HEK293T (cell line): ENCODE results near the gene LHX5.
"Not testable (repeated sequence)": the region's sequence is repeated elsewhere in the genome, so short reads cannot be mapped to it uniquely, and the experiment has no call there.

ENCODE experiments used
- CTCF ChIA-PET: fragments of 350-600 bp; formaldehyde crosslinking; extraction: SDS; loops from one replicate; lab custom pipeline; 2021; ENCODE audit warnings: antibody characterized with exemption, inconsistent platforms; lab: Yijun Ruan, JAX
- POLR2A ChIA-PET: fragments of 350-600 bp; formaldehyde crosslinking; extraction: SDS; loops from one replicate; lab custom pipeline; 2020; ENCODE audit warnings: antibody characterized with exemption, inconsistent platforms; lab: Yijun Ruan, JAX
- DNase-seq: peaks from one replicate; pipeline ENCODE4 v3.0.0; 2012; ENCODE audit warnings: mixed read lengths; ENCODE audit errors: extremely low spot score
- ARNT ChIP-seq: fragments of 450-650 bp; IDR thresholded peaks from 2 replicates; pipeline ENCODE4 v1.6.1; 2017; ENCODE audit warnings: mild to moderate bottlenecking
- BHLHE40 ChIP-seq: fragments of 450-650 bp; IDR thresholded peaks from 2 replicates; pipeline ENCODE4 v1.6.1; 2016; ENCODE audit warnings: mild to moderate bottlenecking, moderate library complexity, borderline replicate concordance
- CTBP1 ChIP-seq: fragments of 450-650 bp; IDR thresholded peaks from 2 replicates; pipeline ENCODE4 v1.6.1; 2016; ENCODE audit warnings: borderline replicate concordance
- ELF4 ChIP-seq: fragments of 450-650 bp; IDR thresholded peaks from 2 replicates; pipeline ENCODE4 v1.6.1; 2017; ENCODE audit warnings: antibody characterized with exemption
- FOXA1 ChIP-seq: fragments of 450-650 bp; IDR thresholded peaks from 2 replicates; pipeline ENCODE4 v1.6.1; 2016; ENCODE audit warnings: mild to moderate bottlenecking
- FOXK2 ChIP-seq: fragments of 450-650 bp; IDR thresholded peaks from 2 replicates; pipeline ENCODE4 v1.6.1; 2016; ENCODE audit warnings: mild to moderate bottlenecking
- FOXM1 ChIP-seq: fragments of 450-650 bp; IDR thresholded peaks from 2 replicates; pipeline ENCODE4 v1.6.1; 2017; ENCODE audit warnings: mild to moderate bottlenecking, borderline replicate concordance
- HDGF ChIP-seq: fragments of 450-650 bp; IDR thresholded peaks from 2 replicates; pipeline ENCODE4 v1.6.1; 2017; ENCODE audit warnings: antibody characterized with exemption, borderline replicate concordance
- L3MBTL2 ChIP-seq: fragments of 450-650 bp; conservative IDR thresholded peaks from 2 replicates; pipeline ENCODE4 v1.6.1; 2016; ENCODE audit warnings: mild to moderate bottlenecking
- LEF1 ChIP-seq: fragments of 450-650 bp; IDR thresholded peaks from 2 replicates; pipeline ENCODE4 v1.6.1; 2017; ENCODE audit warnings: mild to moderate bottlenecking, borderline replicate concordance
- NFRKB ChIP-seq: fragments of 450-650 bp; IDR thresholded peaks from 2 replicates; pipeline ENCODE4 v1.6.1; 2016; ENCODE audit warnings: mild to moderate bottlenecking, moderate library complexity
- PKNOX1 ChIP-seq: fragments of 450-650 bp; IDR thresholded peaks from 2 replicates; pipeline ENCODE4 v1.6.1; 2016
- SP1 ChIP-seq: fragments of 450-650 bp; IDR thresholded peaks from 2 replicates; pipeline ENCODE4 v1.6.1; 2017
- SUZ12 ChIP-seq: fragments of 450-650 bp; IDR thresholded peaks from 2 replicates; pipeline ENCODE4 v1.6.1; 2016; ENCODE audit warnings: mild to moderate bottlenecking
- TARDBP ChIP-seq: fragments of 450-650 bp; IDR thresholded peaks from 2 replicates; pipeline ENCODE4 v1.6.1; 2016
- ZNF384 ChIP-seq: fragments of 450-650 bp; IDR thresholded peaks from 2 replicates; pipeline ENCODE4 v1.6.1; 2016

Gene LHX5

DNA sequence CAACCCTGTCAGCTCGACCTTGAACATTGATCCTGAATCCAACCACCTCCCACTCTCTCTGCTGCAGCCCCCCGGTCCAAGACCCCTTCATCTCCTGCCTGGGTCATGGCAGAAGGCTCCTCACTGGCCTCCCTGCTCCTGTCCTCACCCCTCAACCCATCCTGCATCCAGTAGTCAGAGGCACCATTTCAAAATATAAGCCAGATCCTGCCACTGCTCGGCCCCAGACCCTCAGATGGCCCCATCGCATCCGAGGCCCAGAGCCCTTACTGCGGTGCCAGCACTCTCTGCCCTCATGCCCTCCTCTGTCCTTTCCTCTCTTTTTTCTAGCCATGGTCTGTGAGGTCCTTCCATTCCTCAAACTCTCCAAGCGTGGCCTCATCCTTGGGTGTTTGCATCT, 34.3 kb upstream of the LHX5 start:
- POLR2A ChIA-PET = no interaction called here
- CTCF ChIA-PET = no interaction called here
- TF ChIP-seq FOXK2 (no peak), L3MBTL2 (no peak), FOXM1 (no peak), TARDBP (no peak), LEF1 (no peak), ZNF384 (no peak), SP1 (no peak), CTBP1 (no peak), PKNOX1 (no peak), ARNT (no peak), BHLHE40 (no peak), ELF4 (no peak), FOXA1 (no peak), HDGF (no peak)
- DNase-seq = no peak

DNA sequence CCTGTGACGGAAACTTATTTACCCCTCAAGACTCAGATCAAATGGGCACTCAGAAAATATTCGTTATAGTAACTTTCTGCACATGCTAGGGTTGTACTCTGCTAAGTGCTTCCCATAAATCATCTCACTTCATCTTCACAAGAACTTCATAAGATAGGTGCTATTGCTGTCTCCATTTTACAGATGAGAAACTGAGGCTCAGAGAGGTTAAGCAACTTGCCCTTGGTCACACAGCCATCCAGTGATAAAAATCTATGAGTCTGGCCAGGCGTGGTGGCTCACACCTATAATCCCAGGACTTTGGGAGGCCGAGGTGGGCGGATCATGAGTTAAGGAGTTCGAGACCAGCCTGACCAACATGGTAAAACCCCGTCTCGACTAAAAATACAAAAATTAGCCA, 33.2 kb upstream of the LHX5 start:
- CTCF ChIA-PET = no interaction called here
- POLR2A ChIA-PET = no interaction called here
- DNase-seq = no peak
- TF ChIP-seq TARDBP (no peak), FOXM1 (no peak), HDGF (no peak), PKNOX1 (no peak), SUZ12 (no peak), FOXK2 (no peak), ARNT (no peak), CTBP1 (no peak)

DNA sequence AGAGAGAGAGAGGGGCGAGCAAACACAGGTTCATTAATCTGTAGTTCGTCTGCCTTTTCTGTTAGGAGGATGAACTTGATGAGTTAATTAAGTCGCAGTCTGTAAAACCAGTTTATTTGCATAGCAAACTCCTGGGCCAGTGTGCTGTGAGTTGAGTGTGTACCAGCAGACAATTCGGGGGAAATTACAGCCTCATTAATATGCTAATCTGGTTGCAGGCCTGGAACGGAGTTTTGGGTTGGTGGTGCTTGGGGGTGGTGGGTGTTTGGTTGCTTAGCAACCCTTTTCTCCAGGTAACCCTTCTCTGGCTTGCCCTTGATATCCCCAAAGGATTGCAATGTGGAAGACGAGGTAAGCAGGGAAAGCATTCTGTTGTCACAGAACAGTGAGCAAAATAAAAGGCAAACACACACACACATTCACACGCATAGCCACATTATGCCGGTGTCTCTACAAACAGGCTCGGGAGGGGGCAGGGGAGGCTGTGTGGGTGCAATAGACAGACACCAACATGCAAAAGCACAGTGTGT, 29.2 kb upstream of the LHX5 start:
- DNase-seq = no peak
- ChIA-PET POLR2A (no interaction called here), CTCF (no interaction called here)
- no peak for TF ChIP-seq SUZ12
- no peak for TF ChIP-seq CTBP1
- no peak for TF ChIP-seq FOXA1

GRCh38 chr12:113500306-113500675, 28.6 kb upstream of the LHX5 start:
- DNase-seq = no peak
- CTCF ChIA-PET = no interaction called here
- POLR2A ChIA-PET = no interaction called here
- no peak for TF ChIP-seq FOXK2
- no peak for TF ChIP-seq ARNT
- TF ChIP-seq SUZ12 = no peak
- TF ChIP-seq NFRKB = no peak
- TF ChIP-seq ELF4 = no peak

DNA sequence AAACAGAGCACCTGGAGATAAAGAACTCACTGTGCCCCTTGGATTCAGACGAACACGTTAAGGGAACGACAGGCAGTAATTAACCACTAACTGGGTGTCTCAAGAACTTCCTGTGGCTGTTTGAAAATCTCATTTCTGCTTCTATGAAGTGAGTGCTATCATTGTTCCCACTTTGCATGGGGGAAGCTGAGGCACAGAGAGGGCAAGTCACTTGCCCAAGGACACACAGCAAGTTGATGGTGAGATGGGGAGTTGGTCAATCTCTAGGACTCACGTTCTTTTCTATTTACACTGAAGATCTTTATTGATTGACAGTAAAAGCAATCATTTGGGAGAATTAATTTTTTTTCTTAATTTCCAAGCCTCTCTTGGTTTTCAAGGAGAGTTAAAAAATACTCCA, 26.8 kb upstream of the LHX5 start:
- POLR2A ChIA-PET = no interaction called here

GRCh38 chr12:113497693-113498092, 26.0 kb upstream of the LHX5 start:
- ChIA-PET POLR2A (no interaction called here), CTCF (no interaction called here)
- DNase-seq = no peak
- TF ChIP-seq ELF4 (no peak), PKNOX1 (no peak), ZNF384 (no peak), FOXM1 (no peak), L3MBTL2 (no peak), SP1 (no peak)

More for the DNA sequence above, 26.8 kb upstream of the LHX5 start:
- DNase-seq = no peak
- CTCF ChIA-PET = no interaction called here
- TF ChIP-seq SUZ12 = no peak
- TF ChIP-seq PKNOX1 = no peak
- TF ChIP-seq LEF1 = no peak
- TF ChIP-seq NFRKB = no peak
- TF ChIP-seq ARNT = no peak
- no peak for TF ChIP-seq HDGF
- TF ChIP-seq BHLHE40 = no peak
- TF ChIP-seq TARDBP = no peak
- no peak for TF ChIP-seq SP1
- no peak for TF ChIP-seq L3MBTL2
- TF ChIP-seq FOXK2 = no peak
- no peak for TF ChIP-seq FOXA1
- no peak for TF ChIP-seq ELF4
- no peak for TF ChIP-seq CTBP1
- TF ChIP-seq ZNF384 = no peak

DNA sequence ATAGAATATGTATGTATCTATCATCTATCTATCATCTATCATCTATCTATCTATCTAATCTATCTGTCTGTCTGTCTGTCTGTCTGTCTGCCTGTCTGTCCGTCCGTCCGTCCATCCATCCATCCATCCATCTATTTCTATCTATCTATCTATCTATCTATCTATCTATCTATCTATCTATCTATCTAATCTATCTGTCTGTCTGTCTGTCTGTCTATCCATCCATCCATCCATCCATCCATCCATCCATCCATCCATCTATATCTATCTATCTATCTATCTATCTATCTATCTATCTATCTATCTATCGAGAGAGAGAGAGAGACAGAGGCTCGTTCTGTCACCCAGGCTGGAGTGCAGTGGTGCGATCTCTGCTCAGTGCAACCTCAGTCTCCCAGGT, 24.3 kb upstream of the LHX5 start:
- DNase-seq, POLR2A ChIA-PET, CTCF ChIA-PET: not testable (repeated sequence)
